Measurements from ENCODE around the gene CSE1L.

Gene CSE1L

GRCh38 chr20:49045440-49046086 is 549 bp upstream of the CSE1L start:
- Histone ChIP-seq H3K36me3 (ENCODE audit: control insufficient read depth in 1 of 2, insufficient read depth in 2 of 2, low read depth in 1 of 2, low read length in 2 of 2) (peaks cover 0 to 2% of the 10 kb centered on the region in 2 experiments), H3K4me3 (ENCODE audit: insufficient read depth in 1 of 2, low read depth in 1 of 2, low read length in 2 of 2) (peak overlapping the region; percentile 34 to 83), H3K9ac (ENCODE audit: low read length) (peak overlapping the region; percentile 87), H3K18ac (ENCODE audit: low read depth in 1 of 2, low read length in 2 of 2) (peak overlapping the region in 1 of 2 experiments; percentile 58), H2BK12ac (ENCODE audit: low read length in 2 of 2) (peak overlapping the region in 1 of 2 experiments; percentile 8), H3K4me1 (ENCODE audit: control insufficient read depth, insufficient read depth, low read depth, low read length) (peaks cover 7% of the 10 kb centered on the region), H3K27me3 (ENCODE audit: control insufficient read depth in 1 of 2, insufficient read depth in 1 of 2, low read length in 2 of 2) (no peaks in the 10 kb centered on the region), H2BK120ac (ENCODE audit: low read depth, low read length) (no peak overlapping the region), H3K4ac (ENCODE audit: low read depth in 1 of 2, low read length in 2 of 2) (peak overlapping the region in 1 of 2 experiments; percentile 64), H2BK15ac (ENCODE audit: low read depth, poor library complexity, severe bottlenecking) (no peak overlapping the region), H3K23ac (ENCODE audit: low read length in 2 of 2) (no peak overlapping the region), H3K9me3 (ENCODE audit: control insufficient read depth, low read length) (no peaks in the 10 kb centered on the region), H3K4me2 (ENCODE audit: low read length, poor library complexity, severe bottlenecking) (peak overlapping the region; percentile 80), H2AFZ (ENCODE audit: low read depth, low read length) (peak overlapping the region; percentile 72), H3K14ac (ENCODE audit: low read length in 2 of 2) (no peak overlapping the region), H4K8ac (ENCODE audit: low read length) (peak overlapping the region; percentile 79), H3K27ac (ENCODE audit: low read length, poor library complexity, severe bottlenecking) (peak overlapping the region; percentile 45), H2BK5ac (ENCODE audit: low read depth, low read length, poor library complexity, severe bottlenecking) (no peak overlapping the region), H3K79me1 (replicated peaks; ENCODE audit: low read length, poor library complexity, severe bottlenecking) (peaks cover 3% of the 10 kb centered on the region), H2AK5ac (ENCODE audit: low read length, severe bottlenecking) (no peak overlapping the region), H4K91ac (ENCODE audit: low read length) (peak overlapping the region; percentile 5)
- no peak for DNase-seq
- 32% methylated on average over 12 of the region's 12 CpGs for WGBS

- no peak overlapping the region for H3K9ac ChIP-seq (ENCODE audit: low read length)
- H3K4ac ChIP-seq (ENCODE audit: low read depth in 1 of 2, low read length in 2 of 2): no peak overlapping the region
- DNase-seq: no peak
- no peaks in the 10 kb centered on the region for H3K27me3 ChIP-seq (ENCODE audit: control insufficient read depth in 1 of 2, insufficient read depth in 1 of 2, low read length in 2 of 2)
- no peak overlapping the region for H4K8ac ChIP-seq (ENCODE audit: low read length)
- no peaks in the 10 kb centered on the region for H3K79me1 ChIP-seq (replicated peaks; ENCODE audit: low read length, poor library complexity, severe bottlenecking)
- no peak overlapping the region for H2AK5ac ChIP-seq (ENCODE audit: low read length, severe bottlenecking)
- no peak overlapping the region for H3K27ac ChIP-seq (ENCODE audit: low read length, poor library complexity, severe bottlenecking)
- no peak overlapping the region for H3K23ac ChIP-seq (ENCODE audit: low read length in 2 of 2)
- H2BK12ac ChIP-seq (ENCODE audit: low read length in 2 of 2): no peak overlapping the region
- WGBS: 95% methylated on average over 1 of the region's 1 CpG
- H3K4me1 ChIP-seq (ENCODE audit: control insufficient read depth, insufficient read depth, low read depth, low read length): peaks cover 16% of the 10 kb centered on the region
- no peak overlapping the region for H4K91ac ChIP-seq (ENCODE audit: low read length)
- no peak overlapping the region for H2AFZ ChIP-seq (ENCODE audit: low read depth, low read length)
- no peak overlapping the region for H3K18ac ChIP-seq (ENCODE audit: low read depth in 1 of 2, low read length in 2 of 2)
- no peak overlapping the region for H2BK5ac ChIP-seq (ENCODE audit: low read depth, low read length, poor library complexity, severe bottlenecking)
- no peaks in the 10 kb centered on the region for H3K9me3 ChIP-seq (ENCODE audit: control insufficient read depth, low read length)
- no peak overlapping the region for H2BK15ac ChIP-seq (ENCODE audit: low read depth, poor library complexity, severe bottlenecking)
- H3K4me2 ChIP-seq (ENCODE audit: low read length, poor library complexity, severe bottlenecking): no peak overlapping the region
- no peak overlapping the region for H3K4me3 ChIP-seq (ENCODE audit: insufficient read depth in 1 of 2, low read depth in 1 of 2, low read length in 2 of 2)
- no peak overlapping the region for H3K14ac ChIP-seq (ENCODE audit: low read length in 2 of 2)
- no peak overlapping the region for H2BK120ac ChIP-seq (ENCODE audit: low read depth, low read length)
- H3K36me3 ChIP-seq (ENCODE audit: control insufficient read depth in 1 of 2, insufficient read depth in 2 of 2, low read depth in 1 of 2, low read length in 2 of 2): peaks cover 0 to under 1% of the 10 kb centered on the region in 2 experiments
Measured at GRCh38 chr20:49052334-49052733, 6.2 kb downstream of the CSE1L start.

- no peak overlapping the region for H3K27ac ChIP-seq (ENCODE audit: low read length, poor library complexity, severe bottlenecking)
- no peak overlapping the region for H3K23ac ChIP-seq (ENCODE audit: low read length in 2 of 2)
- H3K4ac ChIP-seq (ENCODE audit: low read depth in 1 of 2, low read length in 2 of 2): no peak overlapping the region
- no peaks in the 10 kb centered on the region for H3K27me3 ChIP-seq (ENCODE audit: control insufficient read depth in 1 of 2, insufficient read depth in 1 of 2, low read length in 2 of 2)
- no peak overlapping the region for H2BK5ac ChIP-seq (ENCODE audit: low read depth, low read length, poor library complexity, severe bottlenecking)
- H3K79me1 ChIP-seq (replicated peaks; ENCODE audit: low read length, poor library complexity, severe bottlenecking): peaks cover 1% of the 10 kb centered on the region
- H3K36me3 ChIP-seq (ENCODE audit: control insufficient read depth in 1 of 2, insufficient read depth in 2 of 2, low read depth in 1 of 2, low read length in 2 of 2): peaks cover 3 to 7% of the 10 kb centered on the region in 2 experiments
- no peak overlapping the region for H4K91ac ChIP-seq (ENCODE audit: low read length)
- no peak overlapping the region for H2BK15ac ChIP-seq (ENCODE audit: low read depth, poor library complexity, severe bottlenecking)
- H2AFZ ChIP-seq (ENCODE audit: low read depth, low read length): no peak overlapping the region
- no peak overlapping the region for H2AK5ac ChIP-seq (ENCODE audit: low read length, severe bottlenecking)
- no peak overlapping the region for H2BK12ac ChIP-seq (ENCODE audit: low read length in 2 of 2)
- no peak overlapping the region for H2BK120ac ChIP-seq (ENCODE audit: low read depth, low read length)
- H3K9ac ChIP-seq (ENCODE audit: low read length): no peak overlapping the region
- H3K18ac ChIP-seq (ENCODE audit: low read depth in 1 of 2, low read length in 2 of 2): no peak overlapping the region
- peaks cover 16% of the 10 kb centered on the region for H3K4me1 ChIP-seq (ENCODE audit: control insufficient read depth, insufficient read depth, low read depth, low read length)
- H3K9me3 ChIP-seq (ENCODE audit: control insufficient read depth, low read length): no peaks in the 10 kb centered on the region
- no peak overlapping the region for H4K8ac ChIP-seq (ENCODE audit: low read length)
- WGBS: 100% methylated on average over 1 of the region's 4 CpGs
- DNase-seq: no peak
- H3K14ac ChIP-seq (ENCODE audit: low read length in 2 of 2): no peak overlapping the region
- no peak overlapping the region for H3K4me3 ChIP-seq (ENCODE audit: insufficient read depth in 1 of 2, low read depth in 1 of 2, low read length in 2 of 2)
- no peak overlapping the region for H3K4me2 ChIP-seq (ENCODE audit: low read length, poor library complexity, severe bottlenecking)
Measured at GRCh38 chr20:49054056-49054643, 8.0 kb downstream of the CSE1L start.

- no peak overlapping the region for H2AK5ac ChIP-seq (ENCODE audit: low read length, severe bottlenecking)
- no peak overlapping the region for H3K4me3 ChIP-seq (ENCODE audit: insufficient read depth in 1 of 2, low read depth in 1 of 2, low read length in 2 of 2)
- H3K4me1 ChIP-seq (ENCODE audit: control insufficient read depth, insufficient read depth, low read depth, low read length): no peaks in the 10 kb centered on the region
Measured at GRCh38 chr20:49063279-49063678, 17.2 kb downstream of the CSE1L start.

More at GRCh38 chr20:49063279-49063678, 17.2 kb downstream of the CSE1L start:
- no peak overlapping the region for H2BK120ac ChIP-seq (ENCODE audit: low read depth, low read length)
- no peak overlapping the region for H3K9ac ChIP-seq (ENCODE audit: low read length)
- H3K4ac ChIP-seq (ENCODE audit: low read depth in 1 of 2, low read length in 2 of 2): no peak overlapping the region
- no peak overlapping the region for H2AFZ ChIP-seq (ENCODE audit: low read depth, low read length)
- no peak overlapping the region for H3K4me2 ChIP-seq (ENCODE audit: low read length, poor library complexity, severe bottlenecking)
- H3K27ac ChIP-seq (ENCODE audit: low read length, poor library complexity, severe bottlenecking): no peak overlapping the region
- H3K18ac ChIP-seq (ENCODE audit: low read depth in 1 of 2, low read length in 2 of 2): no peak overlapping the region
- no peak overlapping the region for H2BK15ac ChIP-seq (ENCODE audit: low read depth, poor library complexity, severe bottlenecking)
- no peaks in the 10 kb centered on the region for H3K9me3 ChIP-seq (ENCODE audit: control insufficient read depth, low read length)
- no peak overlapping the region for H2BK5ac ChIP-seq (ENCODE audit: low read depth, low read length, poor library complexity, severe bottlenecking)
- WGBS: 98% methylated on average over 3 of the region's 3 CpGs
- H3K27me3 ChIP-seq (ENCODE audit: control insufficient read depth in 1 of 2, insufficient read depth in 1 of 2, low read length in 2 of 2): no peaks in the 10 kb centered on the region
- no peak overlapping the region for H3K14ac ChIP-seq (ENCODE audit: low read length in 2 of 2)
- peaks cover 19% of the 10 kb centered on the region for H3K79me1 ChIP-seq (replicated peaks; ENCODE audit: low read length, poor library complexity, severe bottlenecking)
- no peak overlapping the region for H2BK12ac ChIP-seq (ENCODE audit: low read length in 2 of 2)
- H3K23ac ChIP-seq (ENCODE audit: low read length in 2 of 2): no peak overlapping the region
- H4K8ac ChIP-seq (ENCODE audit: low read length): no peak overlapping the region
- H4K91ac ChIP-seq (ENCODE audit: low read length): no peak overlapping the region
- DNase-seq: no peak
- peaks cover 20 to 65% of the 10 kb centered on the region in 2 experiments for H3K36me3 ChIP-seq (ENCODE audit: control insufficient read depth in 1 of 2, insufficient read depth in 2 of 2, low read depth in 1 of 2, low read length in 2 of 2)
